CD4-positive, alpha-beta T cell treated with Interleukin-15 for 1 hour (primary cell): ENCODE data around the gene FBLN5.

Experiments
- DNase-seq: peaks from one replicate; pipeline ENCODE4 v3.0.0-alpha.2; 2020

The FBLN5 gene

GRCh38 chr14:91945751-91946621 is 1.5 kb downstream of the FBLN5 start:
- no peak for DNase-seq

DNA sequence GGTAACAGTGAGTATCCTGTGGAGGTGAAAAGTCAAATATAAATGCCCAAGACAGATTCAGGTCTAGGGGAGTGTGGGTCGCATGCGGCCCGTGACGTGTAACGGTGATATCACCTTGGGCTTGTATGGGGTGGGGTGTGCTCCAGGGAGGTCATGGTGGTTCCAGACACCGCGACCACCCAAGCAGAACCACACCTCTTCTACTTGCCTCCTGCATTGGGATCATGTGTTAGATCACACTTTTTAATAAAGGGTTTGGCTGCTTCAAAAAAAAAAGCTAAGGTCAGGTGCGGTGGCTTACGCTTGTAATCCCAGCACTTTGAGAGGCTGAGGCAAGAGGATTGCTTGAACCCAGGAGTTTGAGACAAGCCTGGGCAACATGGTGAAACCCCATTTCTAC is 4.5 kb downstream of the FBLN5 start:
- no peak for DNase-seq

GRCh38 chr14:91942128-91942527 is 5.4 kb downstream of the FBLN5 start:
- DNase-seq = no peak

GRCh38 chr14:91940209-91940608 is 7.3 kb downstream of the FBLN5 start:
- DNase-seq = no peak

DNA sequence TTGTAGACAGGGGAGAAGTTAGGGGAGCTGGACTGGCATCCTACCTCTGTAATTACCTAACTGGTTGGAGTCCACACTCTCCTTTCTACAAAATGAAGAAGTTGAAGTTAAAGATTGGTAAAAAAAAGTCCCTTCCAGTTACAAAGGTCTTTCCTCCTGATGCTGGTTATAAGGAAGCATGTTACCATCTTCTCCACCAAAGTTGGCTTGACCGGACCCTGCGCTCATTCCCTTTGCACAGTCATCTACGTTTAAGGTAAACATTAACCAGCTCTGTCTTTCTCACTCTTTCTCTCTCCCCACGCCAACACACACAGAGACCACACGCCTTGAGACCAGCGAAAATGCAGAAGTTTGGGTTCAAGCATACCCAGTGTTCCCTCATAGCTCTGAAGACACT is 11.9 kb downstream of the FBLN5 start:
- DNase-seq = no peak

- no peak for DNase-seq
These were observed 12.8 kb downstream of the FBLN5 start for GRCh38 chr14:91934554-91935285.

DNA sequence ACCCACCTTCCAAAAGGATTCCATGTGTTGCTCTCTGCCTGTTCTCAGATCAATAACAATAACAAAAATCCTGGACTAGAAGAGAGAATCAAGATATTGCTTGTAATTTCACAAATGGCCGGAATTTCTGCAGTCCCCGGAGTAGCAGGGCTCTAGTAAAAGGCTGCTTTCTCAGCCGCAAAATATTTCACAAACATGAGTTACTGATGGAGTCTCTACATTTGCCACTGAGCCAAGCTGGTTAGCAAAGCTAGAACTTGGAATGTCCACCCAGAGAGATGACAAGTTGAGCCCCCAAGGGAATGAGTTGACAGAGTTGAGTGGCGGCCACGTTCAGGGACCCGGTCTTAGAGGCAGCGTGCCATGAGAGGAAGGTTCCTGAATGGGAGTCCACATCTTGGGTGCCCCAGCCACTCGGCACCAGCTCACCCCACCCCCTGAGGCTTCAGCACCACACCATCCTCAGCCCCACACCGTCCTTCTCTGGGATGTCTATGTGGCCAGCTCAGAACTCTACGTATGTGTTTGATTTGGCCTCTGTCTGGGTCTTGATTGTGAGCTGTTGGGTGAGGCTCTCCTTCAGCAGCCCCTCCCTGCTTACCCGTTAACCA is 15.9 kb downstream of the FBLN5 start:
- DNase-seq = no peak

- no peak for DNase-seq
These were observed 17.8 kb downstream of the FBLN5 start for GRCh38 chr14:91929700-91930099.

DNA sequence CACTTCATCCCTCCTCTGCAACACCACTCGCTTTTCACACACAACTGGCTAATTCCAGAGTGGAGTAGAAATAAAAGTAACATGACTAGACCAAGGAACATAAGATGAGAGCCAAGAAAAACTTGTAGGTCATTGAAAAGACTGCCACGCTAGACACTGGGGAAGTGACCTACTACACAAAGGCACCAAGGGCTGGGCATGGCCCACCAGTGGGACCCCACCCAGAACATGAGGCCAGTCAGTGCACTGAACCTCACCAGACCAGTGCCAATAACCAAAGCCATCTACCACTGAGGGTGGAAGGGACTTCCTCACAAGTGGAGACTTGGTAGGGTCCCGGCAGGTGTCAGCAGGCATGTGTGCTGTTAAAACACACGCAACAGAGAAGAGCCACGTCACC is 19.7 kb downstream of the FBLN5 start:
- DNase-seq = no peak

DNA sequence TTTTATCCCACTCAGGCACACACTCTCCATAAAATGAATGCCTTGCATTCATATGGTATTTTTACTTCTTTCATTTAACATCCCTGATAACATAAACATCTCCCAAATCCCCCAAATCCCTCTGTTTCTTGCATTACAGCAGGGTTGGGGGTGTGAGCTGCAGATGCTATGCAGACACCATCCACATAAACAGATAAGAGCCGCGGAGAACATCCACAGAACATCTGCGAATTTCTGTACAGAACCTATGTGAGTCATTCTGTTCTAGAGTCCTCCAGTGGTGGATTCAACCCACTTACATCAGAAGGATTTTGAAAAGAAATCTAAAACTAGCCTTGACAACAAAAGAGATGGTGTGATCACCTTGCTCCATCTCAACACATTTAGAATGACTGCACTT is 20.3 kb downstream of the FBLN5 start:
- DNase-seq = no peak

- no peak for DNase-seq
These were observed 21.2 kb downstream of the FBLN5 start for GRCh38 chr14:91926131-91926890.

DNA sequence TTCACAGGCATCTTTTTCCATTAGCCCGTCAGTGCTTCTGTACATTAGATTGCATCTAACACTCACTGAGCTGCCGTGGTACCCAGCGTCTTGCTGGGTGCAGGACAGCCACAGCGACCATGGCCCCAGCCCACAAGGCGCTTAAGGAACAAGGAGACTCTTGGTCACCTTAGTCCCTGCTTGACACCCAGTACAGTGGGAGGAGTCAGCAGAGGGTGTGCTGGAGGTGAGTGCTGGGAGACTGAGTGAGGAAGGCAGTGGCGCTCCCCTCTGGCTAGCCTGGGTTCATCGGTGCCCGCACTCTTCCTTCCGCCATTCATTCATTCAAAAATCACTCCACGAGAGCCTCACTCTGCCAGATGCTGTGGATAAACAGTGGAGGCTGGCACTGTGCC is 21.8 kb downstream of the FBLN5 start:
- no peak for DNase-seq

DNA sequence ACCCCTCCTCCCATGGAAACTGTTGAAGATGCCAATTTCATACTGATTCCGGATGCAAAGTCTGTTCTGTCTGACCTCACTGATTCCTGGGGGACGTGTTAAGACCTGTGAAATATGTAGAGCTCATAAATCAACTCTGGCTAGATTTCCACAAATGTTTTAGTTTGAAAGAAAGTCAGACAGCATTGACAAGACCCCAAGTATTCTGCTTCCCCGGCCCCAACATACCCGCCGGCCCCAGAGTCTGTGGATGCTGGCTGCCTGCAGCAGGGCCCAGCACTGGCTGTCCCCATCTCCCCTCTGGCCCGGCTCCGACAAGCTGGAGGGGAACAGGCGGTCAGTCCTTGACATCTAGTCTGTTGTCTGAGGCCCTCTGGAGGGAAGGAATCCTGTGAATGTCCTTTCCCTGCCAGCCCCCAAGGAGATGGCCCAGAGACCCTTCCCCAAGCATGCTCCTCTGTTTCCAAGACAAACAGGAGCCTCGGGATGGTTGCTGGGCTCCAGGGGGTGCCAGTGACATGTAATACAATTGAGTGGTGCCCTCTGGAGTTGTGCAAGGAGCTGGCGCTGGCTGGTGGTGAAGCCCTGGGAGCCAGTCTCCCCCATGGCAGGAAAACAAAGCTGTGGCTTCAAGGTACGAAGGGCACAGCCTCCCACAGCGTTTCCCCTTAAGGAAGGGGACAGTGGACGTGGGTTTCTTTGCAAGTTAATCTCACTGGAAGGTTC is 22.3 kb downstream of the FBLN5 start:
- no peak for DNase-seq

GRCh38 chr14:91920526-91920925 is 27.0 kb downstream of the FBLN5 start:
- DNase-seq = no peak

DNA sequence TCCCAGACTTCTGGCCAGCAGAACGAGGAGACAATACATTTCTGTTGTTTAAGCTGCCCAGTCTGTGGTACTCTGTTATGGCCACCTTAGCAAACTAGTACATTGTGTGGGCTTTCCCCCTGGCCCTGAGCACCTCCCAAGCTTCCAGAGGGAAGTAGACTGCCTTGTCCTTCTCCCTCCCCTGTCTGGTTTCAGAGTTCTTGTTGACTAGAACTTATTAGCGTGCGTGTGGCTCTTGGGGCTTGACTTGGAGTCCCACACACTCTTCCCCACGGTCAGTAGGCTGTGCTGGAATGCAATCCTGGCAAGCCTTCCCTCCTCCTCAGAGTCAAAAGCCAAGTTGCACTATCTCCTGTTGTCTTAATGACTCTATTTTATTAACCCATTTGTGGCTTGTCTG is 27.7 kb downstream of the FBLN5 start:
- no peak for DNase-seq

- no peak for DNase-seq
These were observed 29.2 kb downstream of the FBLN5 start for GRCh38 chr14:91918186-91918883.

DNA sequence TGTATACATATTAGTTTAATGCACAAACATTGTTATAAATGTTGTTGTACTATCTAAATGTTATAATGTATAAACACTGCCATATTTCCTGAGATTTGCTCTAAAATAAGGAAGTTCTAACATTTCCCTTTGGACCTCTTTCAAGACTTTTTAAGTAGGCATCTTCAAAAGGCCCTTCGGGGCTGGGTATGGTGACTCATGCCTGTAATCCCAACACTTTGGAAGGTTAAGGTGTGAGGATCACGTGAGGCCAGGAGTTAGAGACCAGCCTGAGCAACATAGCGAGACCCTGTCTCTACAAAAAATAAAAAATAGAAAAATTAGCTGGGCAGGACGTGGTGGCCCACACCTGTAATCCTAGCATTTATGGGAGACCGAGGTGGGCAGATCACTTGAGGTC is 35.5 kb downstream of the FBLN5 start:
- no peak for DNase-seq

GRCh38 chr14:91911474-91912032 is 35.9 kb downstream of the FBLN5 start:
- peak; percentile 56 for DNase-seq

DNA sequence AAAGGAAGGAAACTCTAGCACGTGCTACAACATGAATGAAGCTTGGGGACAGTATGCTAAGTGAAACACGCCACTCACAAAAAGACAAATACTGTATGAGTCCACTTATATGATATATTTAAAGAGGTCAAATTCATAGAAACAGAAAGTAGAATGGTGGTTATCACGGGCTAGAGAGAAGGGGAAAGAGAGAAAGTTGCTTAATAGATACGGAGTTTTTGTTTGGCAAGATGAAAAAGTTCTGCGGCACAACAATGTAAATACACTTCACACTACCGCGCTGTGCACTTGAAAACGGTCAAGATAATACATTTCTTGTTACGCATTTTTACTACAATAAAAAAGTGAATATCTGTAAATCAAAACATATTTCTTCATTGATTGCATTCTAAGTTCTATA is 37.3 kb downstream of the FBLN5 start:
- DNase-seq = no peak

DNA sequence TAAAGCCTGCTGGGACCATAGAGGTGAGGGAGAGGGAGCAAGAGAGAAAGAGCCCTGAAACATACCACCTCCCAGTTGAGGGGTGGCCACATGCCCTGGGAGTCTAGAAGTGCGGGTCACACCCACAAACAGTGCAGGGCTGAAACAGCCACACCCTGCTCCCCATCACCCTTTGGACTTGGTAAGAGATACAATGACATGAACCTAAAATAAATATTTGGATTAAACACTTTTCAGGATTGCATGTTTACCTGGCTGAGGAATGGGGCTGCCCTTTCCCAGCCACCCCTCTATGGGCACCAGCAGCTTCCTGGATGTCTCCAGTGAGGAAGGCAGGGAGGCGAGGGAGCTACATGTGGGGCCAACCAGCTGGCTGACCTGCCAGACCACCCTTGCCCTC is 41.1 kb downstream of the FBLN5 start:
- no peak for DNase-seq

GRCh38 chr14:91904956-91905645 is 42.4 kb downstream of the FBLN5 start:
- DNase-seq = no peak
